Upper lobe of left lung (tissue), 4 donors: ENCODE measurements around the gene FKBP7.

ENCODE experiments used
- CTCF ChIP-seq, 6 experiments: fragments of 450-650 bp in 4 of 6; fragments of 200-600 bp in 2 of 6; sonication (generic) in 2 of 6; IDR thresholded peaks; one replicate each; pipeline ENCODE4 v1.5.1; 2016 to 2019; ENCODE audit warnings: antibody characterized with exemption in 6 of 6
- EP300 ChIP-seq, 4 donors: sonication (generic); formaldehyde crosslinking; IDR thresholded peaks; one replicate each; pipeline ENCODE4 v1.5.1; 2017; ENCODE audit warnings: antibody characterized with exemption in 4 of 4, control low read depth in 2 of 4
- POLR2A ChIP-seq, 4 donors: fragments of 450-650 bp; IDR thresholded peaks; one replicate each; pipeline ENCODE4 v1.5.1; 2016 to 2017; ENCODE audit warnings: antibody characterized with exemption in 4 of 4, mild to moderate bottlenecking in 2 of 4
- POLR2AphosphoS5 ChIP-seq, 2 donors: sonication (generic); formaldehyde crosslinking; IDR thresholded peaks; one replicate each; pipeline ENCODE4 v1.5.1; 2017; ENCODE audit warnings: antibody characterized with exemption in 2 of 2

DNA sequence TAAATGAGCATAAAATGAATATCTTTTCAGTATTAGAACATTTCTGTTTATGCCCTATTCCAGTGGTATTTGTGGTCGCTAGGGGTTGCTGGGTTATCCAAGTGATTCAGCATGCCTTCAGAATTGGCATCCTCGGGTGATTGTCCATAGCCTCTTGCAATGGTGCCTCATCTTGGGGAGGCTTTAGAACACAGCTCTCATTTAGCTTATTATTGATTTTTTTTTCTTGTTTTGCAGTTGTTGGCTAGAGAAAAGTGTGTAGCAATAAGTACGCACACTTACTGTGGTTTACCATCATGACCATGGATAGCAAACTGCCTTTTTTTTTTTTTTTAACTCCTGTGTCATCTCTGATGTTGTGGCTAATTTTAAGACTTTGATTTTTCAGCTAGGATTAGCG, 35.5 kb upstream of the FKBP7 start:
- TF ChIP-seq CTCF (IDR thresholded peaks at IDR 0.05) (no peak), POLR2A (IDR thresholded peaks at IDR 0.05) (no peak), EP300 (IDR thresholded peaks at IDR 0.05) (no peak), POLR2AphosphoS5 (IDR thresholded peaks at IDR 0.05) (no peak)
